Measurements from ENCODE around the gene SCGB3A2. TPM values are rescaled to one million over a fixed set of nuclear protein-coding genes. Genes with fewer than 3 reads are reported as not detected.

Gene SCGB3A2
- polyA plus RNA-seq, 1 donor from 2014 or later: not detected

GRCh38 chr5:147831465-147831864, 47.0 kb upstream of the SCGB3A2 start, which contains the start of gene SPINK1:
Gene SPINK1, minus strand, starts transcription at chr5:147831671. Its CDS starts 94 bp downstream, at chr5:147831577.
- Histone ChIP-seq H3K27ac (ENCODE audit: low read length) (no peak within 1 kb of the TSS), H3K36me3 (ENCODE audit: insufficient read depth, low read length) (no peaks in the 10 kb centered on the region), H3K9me2 (ENCODE audit: insufficient read depth, low read length) (no peaks in the 10 kb centered on the region), H3K9me3 (ENCODE audit: low read length) (no peaks in the 10 kb centered on the region), H4K20me1 (ENCODE audit: insufficient read depth) (no peaks in the 10 kb centered on the region), H2AFZ (ENCODE audit: low read depth, low read length) (no peak within 1 kb of the TSS), H3K4me3 (ENCODE audit: low read length) (no peak within 1 kb of the TSS), H3K9ac (ENCODE audit: low read length) (no peak within 1 kb of the TSS), H3K79me2 (replicated peaks; ENCODE audit: insufficient read depth, low read length) (no peaks in the 10 kb centered on the region), H3K27me3 (ENCODE audit: insufficient read depth, low read depth, low read length) (no peaks in the 10 kb centered on the region), H3K4me2 (ENCODE audit: low read length) (no peak within 1 kb of the TSS), H3F3A (ENCODE audit: insufficient read depth, low read length, poor library complexity, severe bottlenecking) (no peaks in the 10 kb centered on the region)
- TF ChIP-seq, protein P1, sequence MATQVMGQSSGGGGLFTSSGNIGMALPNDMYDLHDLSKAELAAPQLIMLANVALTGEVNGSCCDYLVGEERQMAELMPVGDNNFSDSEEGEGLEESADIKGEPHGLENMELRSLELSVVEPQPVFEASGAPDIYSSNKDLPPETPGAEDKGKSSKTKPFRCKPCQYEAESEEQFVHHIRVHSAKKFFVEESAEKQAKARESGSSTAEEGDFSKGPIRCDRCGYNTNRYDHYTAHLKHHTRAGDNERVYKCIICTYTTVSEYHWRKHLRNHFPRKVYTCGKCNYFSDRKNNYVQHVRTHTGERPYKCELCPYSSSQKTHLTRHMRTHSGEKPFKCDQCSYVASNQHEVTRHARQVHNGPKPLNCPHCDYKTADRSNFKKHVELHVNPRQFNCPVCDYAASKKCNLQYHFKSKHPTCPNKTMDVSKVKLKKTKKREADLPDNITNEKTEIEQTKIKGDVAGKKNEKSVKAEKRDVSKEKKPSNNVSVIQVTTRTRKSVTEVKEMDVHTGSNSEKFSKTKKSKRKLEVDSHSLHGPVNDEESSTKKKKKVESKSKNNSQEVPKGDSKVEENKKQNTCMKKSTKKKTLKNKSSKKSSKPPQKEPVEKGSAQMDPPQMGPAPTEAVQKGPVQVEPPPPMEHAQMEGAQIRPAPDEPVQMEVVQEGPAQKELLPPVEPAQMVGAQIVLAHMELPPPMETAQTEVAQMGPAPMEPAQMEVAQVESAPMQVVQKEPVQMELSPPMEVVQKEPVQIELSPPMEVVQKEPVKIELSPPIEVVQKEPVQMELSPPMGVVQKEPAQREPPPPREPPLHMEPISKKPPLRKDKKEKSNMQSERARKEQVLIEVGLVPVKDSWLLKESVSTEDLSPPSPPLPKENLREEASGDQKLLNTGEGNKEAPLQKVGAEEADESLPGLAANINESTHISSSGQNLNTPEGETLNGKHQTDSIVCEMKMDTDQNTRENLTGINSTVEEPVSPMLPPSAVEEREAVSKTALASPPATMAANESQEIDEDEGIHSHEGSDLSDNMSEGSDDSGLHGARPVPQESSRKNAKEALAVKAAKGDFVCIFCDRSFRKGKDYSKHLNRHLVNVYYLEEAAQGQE (IDR thresholded peaks at IDR 0.05; ENCODE audit: borderline replicate concordance): no peak
- TF ChIP-seq CTCF (IDR thresholded peaks at IDR 0.05; ENCODE audit: poor library complexity, severe bottlenecking) (no peak), RAD21 (conservative IDR thresholded peaks at IDR 0.05) (no peak)

- H3F3A ChIP-seq (ENCODE audit: insufficient read depth, low read length, poor library complexity, severe bottlenecking): no peaks in the 10 kb centered on the region
- H3K9me2 ChIP-seq (ENCODE audit: insufficient read depth, low read length): no peaks in the 10 kb centered on the region
- H3K4me2 ChIP-seq (ENCODE audit: low read length): no peak overlapping the region
- H2AFZ ChIP-seq (ENCODE audit: low read depth, low read length): no peak overlapping the region
- H3K27me3 ChIP-seq (ENCODE audit: insufficient read depth, low read depth, low read length): no peaks in the 10 kb centered on the region
- no peak overlapping the region for H3K4me3 ChIP-seq (ENCODE audit: low read length)
- no peaks in the 10 kb centered on the region for H3K9me3 ChIP-seq (ENCODE audit: low read length)
- TF ChIP-seq TAF1 (IDR thresholded peaks at IDR 0.05; ENCODE audit: low read depth) (no peak), POLR2AphosphoS5 (IDR thresholded peaks at IDR 0.05) (no peak), SMC3 (conservative IDR thresholded peaks at IDR 0.05; ENCODE audit: poor library complexity) (no peak), EP300 (conservative IDR thresholded peaks at IDR 0.05; ENCODE audit: poor library complexity, severe bottlenecking) (no peak), EZH2 (IDR thresholded peaks at IDR 0.05; ENCODE audit: borderline replicate concordance, insufficient read depth, low read length, poor library complexity, severe bottlenecking) (no peak), MXI1 (conservative IDR thresholded peaks at IDR 0.05; ENCODE audit: poor library complexity, severe bottlenecking) (no peak), RAD21 (conservative IDR thresholded peaks at IDR 0.05) (no peak)
- H4K20me1 ChIP-seq (ENCODE audit: insufficient read depth): no peaks in the 10 kb centered on the region
- no peaks in the 10 kb centered on the region for H3K36me3 ChIP-seq (ENCODE audit: insufficient read depth, low read length)
- no peak overlapping the region for H3K9ac ChIP-seq (ENCODE audit: low read length)
- H3K79me2 ChIP-seq (replicated peaks; ENCODE audit: insufficient read depth, low read length): no peaks in the 10 kb centered on the region
- H3K27ac ChIP-seq (ENCODE audit: low read length): no peak overlapping the region
These were observed 46.0 kb upstream of the SCGB3A2 start for GRCh38 chr5:147832541-147832940.

DNA sequence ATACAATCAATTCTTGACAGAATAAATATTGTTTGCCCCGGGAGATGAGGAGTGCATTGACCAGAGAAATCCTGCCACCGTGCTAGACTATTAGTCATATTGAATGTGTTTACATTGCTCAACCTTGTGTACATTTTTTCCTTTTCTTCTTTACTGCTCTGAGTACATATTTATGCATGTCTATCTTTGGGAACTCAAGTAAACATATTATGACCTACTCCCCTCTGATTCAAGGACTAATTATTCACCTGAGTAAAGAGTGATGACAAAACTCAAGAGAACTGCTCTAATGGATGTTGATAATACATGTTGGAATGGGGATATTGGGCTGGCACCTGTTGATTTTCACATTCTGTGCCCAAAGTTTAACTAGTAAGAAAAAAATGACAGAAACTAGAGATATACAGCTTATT, 43.1 kb upstream of the SCGB3A2 start:
- no peaks in the 10 kb centered on the region for H3K36me3 ChIP-seq (ENCODE audit: insufficient read depth, low read length)
- no peaks in the 10 kb centered on the region for H3K27me3 ChIP-seq (ENCODE audit: insufficient read depth, low read depth, low read length)

More for the DNA sequence above, 43.1 kb upstream of the SCGB3A2 start:
- Histone ChIP-seq H3K9me3 (ENCODE audit: low read length) (no peaks in the 10 kb centered on the region), H3K27ac (ENCODE audit: low read length) (no peak overlapping the region), H3K4me2 (ENCODE audit: low read length) (no peak overlapping the region), H4K20me1 (ENCODE audit: insufficient read depth) (no peaks in the 10 kb centered on the region), H3K9me2 (ENCODE audit: insufficient read depth, low read length) (no peaks in the 10 kb centered on the region), H3K9ac (ENCODE audit: low read length) (no peak overlapping the region), H3F3A (ENCODE audit: insufficient read depth, low read length, poor library complexity, severe bottlenecking) (no peaks in the 10 kb centered on the region), H3K4me3 (ENCODE audit: low read length) (no peak overlapping the region), H3K79me2 (replicated peaks; ENCODE audit: insufficient read depth, low read length) (no peaks in the 10 kb centered on the region), H2AFZ (ENCODE audit: low read depth, low read length) (no peak overlapping the region)
- TF ChIP-seq SMC3 (conservative IDR thresholded peaks at IDR 0.05; ENCODE audit: poor library complexity): no peak
